Vagina (tissue), 2 donors: Measurements from ENCODE around the gene COL1A2. TPM values are rescaled to one million over a fixed set of nuclear protein-coding genes. Genes with fewer than 3 reads are reported as not detected.

Experiments
- DNase-seq, 2 donors: peaks; one replicate each; pipeline ENCODE4 v3.0.0-alpha.2; 2017; ENCODE audit errors: extremely low spot score in 2 of 2
- H3K27ac ChIP-seq: fragments of 200-600 bp; sonication (generic); one replicate; pipeline ENCODE4 v1.5.1; 2019
- H3K27me3 ChIP-seq: fragments of 200-600 bp; sonication (generic); one replicate; pipeline ENCODE4 v1.5.1; 2019
- H3K36me3 ChIP-seq, 2 donors: fragments of 200-600 bp; sonication (generic); one replicate each; pipeline ENCODE4 v1.5.1; 2017 to 2019
- H3K4me1 ChIP-seq: fragments of 200-600 bp; sonication (generic); one replicate; pipeline ENCODE4 v1.5.1; 2019
- H3K4me3 ChIP-seq, 2 donors: fragments of 200-600 bp; sonication (generic); 1 replicate in 1 of 2; 2 replicates in 1 of 2; pipeline ENCODE4 v1.5.1; 2016 to 2019
- H3K9me3 ChIP-seq: fragments of 200-600 bp; sonication (generic); one replicate; pipeline ENCODE4 v1.5.1; 2019
- CTCF ChIP-seq, 3 experiments: fragments of 450-650 bp in 2 of 3; fragments of 200-600 bp in 1 of 3; sonication (generic) in 1 of 3; IDR thresholded peaks; one replicate each; pipeline ENCODE4 v1.5.1; 2017 to 2019; ENCODE audit warnings: antibody characterized with exemption in 3 of 3, mild to moderate bottlenecking in 2 of 3, moderate library complexity in 2 of 3
- POLR2A ChIP-seq, 2 donors: fragments of 450-650 bp; IDR thresholded peaks; one replicate each; pipeline ENCODE4 v1.6.1; 2017; ENCODE audit warnings: antibody characterized with exemption in 2 of 2, mild to moderate bottlenecking in 2 of 2, moderate library complexity in 2 of 2
- POLR2AphosphoS5 ChIP-seq, 2 donors: sonication (generic); formaldehyde crosslinking; IDR thresholded peaks; one replicate each; pipeline ENCODE4 v1.9.0; 2017; ENCODE audit warnings: antibody characterized with exemption in 2 of 2, mild to moderate bottlenecking in 2 of 2, low read depth in 1 of 2; ENCODE audit not compliant: insufficient read depth in 1 of 2
- intact Hi-C: fragments of 100-400 bp; cut with DNase I; formaldehyde crosslinking; loops from one replicate; pipeline ENCODE4 v1.15.1; 2023
- total RNA-seq: library from RNA; depleted of rRNA; stranded (reverse); fragments of >200 nt; gene quantifications from one replicate; pipeline ENCODE4 v1.2.3, GENCODE V29; 2016

COL1A2 gene
- total RNA-seq, 1 donor from 2014 or later: 199 TPM

- Histone ChIP-seq H3K4me3 (peak overlapping the region; percentile 62 to 67), H3K27me3 (no peaks in the 10 kb centered on the region), H3K9me3 (no peaks in the 10 kb centered on the region), H3K27ac (peak overlapping the region; percentile 95), H3K36me3 (no peaks in the 10 kb centered on the region), H3K4me1 (peaks cover 17% of the 10 kb centered on the region)
- DNase-seq: no peak
- TF ChIP-seq POLR2AphosphoS5 (IDR thresholded peaks at IDR 0.05; ENCODE audit: insufficient read depth in 1 of 2, low read depth in 1 of 2): no peak
- TF ChIP-seq CTCF (IDR thresholded peaks at IDR 0.05): no peak
- TF ChIP-seq POLR2A (IDR thresholded peaks at IDR 0.05): no peak
- intact Hi-C loops: loop anchor here (2.0 kb wide), 1 partner anchor 97 kb away; no protein-coding TSS in a partner anchor
These were observed 1.2 kb upstream of the COL1A2 start for GRCh38 chr7:94393246-94394108.

GRCh38 chr7:94394109-94394436, 622 bp upstream of the COL1A2 start:
- Histone ChIP-seq H3K27me3 (no peaks in the 10 kb centered on the region), H3K27ac (peak overlapping the region; percentile 95), H3K36me3 (no peaks in the 10 kb centered on the region), H3K4me1 (peaks cover 17% of the 10 kb centered on the region), H3K4me3 (peak overlapping the region; percentile 62 to 67), H3K9me3 (no peaks in the 10 kb centered on the region)
- TF ChIP-seq POLR2AphosphoS5 (IDR thresholded peaks at IDR 0.05; ENCODE audit: insufficient read depth in 1 of 2, low read depth in 1 of 2) (no peak), POLR2A (IDR thresholded peaks at IDR 0.05) (no peak), CTCF (IDR thresholded peaks at IDR 0.05) (no peak)
- no peak for DNase-seq
- intact Hi-C loops: loop anchor here (2.0 kb wide), 1 partner anchor 97 kb away; no protein-coding TSS in a partner anchor

GRCh38 chr7:94395141-94396036, 694 bp downstream of the COL1A2 start:
- Histone ChIP-seq H3K27me3 (no peaks in the 10 kb centered on the region), H3K27ac (peak overlapping the region; percentile 95), H3K4me1 (peaks cover 25% of the 10 kb centered on the region), H3K4me3 (peak overlapping the region; percentile 62 to 67), H3K9me3 (no peaks in the 10 kb centered on the region), H3K36me3 (no peaks in the 10 kb centered on the region)
- TF ChIP-seq POLR2AphosphoS5 (IDR thresholded peaks at IDR 0.05; ENCODE audit: insufficient read depth in 1 of 2, low read depth in 1 of 2) (peak in 1 of 2 donors; percentile 64), POLR2A (IDR thresholded peaks at IDR 0.05) (no peak), CTCF (IDR thresholded peaks at IDR 0.05) (peak in 2 of 3 experiments; percentile 56 to 78)
- no peak for DNase-seq
- intact Hi-C loops: loop anchor here (2.0 kb wide), 1 partner anchor 99 kb away; no protein-coding TSS in a partner anchor

GRCh38 chr7:94396037-94396431, 1.3 kb downstream of the COL1A2 start:
- H3K36me3 ChIP-seq: no peaks in the 10 kb centered on the region
- H3K9me3 ChIP-seq: no peaks in the 10 kb centered on the region
- H3K4me3 ChIP-seq: peak overlapping the region; percentile 62 to 67
- peaks cover 25% of the 10 kb centered on the region for H3K4me1 ChIP-seq
- TF ChIP-seq CTCF (IDR thresholded peaks at IDR 0.05) (no peak), POLR2A (IDR thresholded peaks at IDR 0.05) (no peak), POLR2AphosphoS5 (IDR thresholded peaks at IDR 0.05; ENCODE audit: insufficient read depth in 1 of 2, low read depth in 1 of 2) (no peak)
- no peak for DNase-seq
- intact Hi-C loops: no loop called here
- H3K27ac ChIP-seq: peak overlapping the region; percentile 95
- H3K27me3 ChIP-seq: no peaks in the 10 kb centered on the region
